Measurements from ENCODE around the gene DIP2A.

DIP2A gene

DNA sequence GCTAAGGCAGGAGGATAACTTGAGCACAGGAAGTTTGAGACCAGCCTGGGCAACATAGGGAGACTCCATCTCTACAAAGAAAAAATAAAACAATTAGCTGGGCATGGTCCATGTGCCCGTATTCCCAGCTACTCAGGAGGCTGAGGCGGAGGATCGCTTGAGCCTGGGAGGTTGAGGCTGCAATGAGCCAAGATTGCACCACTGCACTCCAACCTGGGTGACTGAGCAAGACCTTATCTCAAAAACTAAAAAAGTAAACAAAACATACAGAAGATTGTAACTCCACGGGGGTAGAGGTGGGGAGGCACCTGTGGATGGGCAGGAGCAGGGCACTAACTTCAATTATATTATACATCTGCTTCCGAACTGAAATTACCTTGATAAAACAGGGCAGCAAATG, 141.6 kb downstream of the DIP2A start:
- no peak for DNase-seq

GRCh38 chr21:46600978-46601377, 142.3 kb downstream of the DIP2A start:
- no peak for DNase-seq

- DNase-seq = no peak
These were observed 144.5 kb downstream of the DIP2A start for GRCh38 chr21:46603228-46603627.

DNA sequence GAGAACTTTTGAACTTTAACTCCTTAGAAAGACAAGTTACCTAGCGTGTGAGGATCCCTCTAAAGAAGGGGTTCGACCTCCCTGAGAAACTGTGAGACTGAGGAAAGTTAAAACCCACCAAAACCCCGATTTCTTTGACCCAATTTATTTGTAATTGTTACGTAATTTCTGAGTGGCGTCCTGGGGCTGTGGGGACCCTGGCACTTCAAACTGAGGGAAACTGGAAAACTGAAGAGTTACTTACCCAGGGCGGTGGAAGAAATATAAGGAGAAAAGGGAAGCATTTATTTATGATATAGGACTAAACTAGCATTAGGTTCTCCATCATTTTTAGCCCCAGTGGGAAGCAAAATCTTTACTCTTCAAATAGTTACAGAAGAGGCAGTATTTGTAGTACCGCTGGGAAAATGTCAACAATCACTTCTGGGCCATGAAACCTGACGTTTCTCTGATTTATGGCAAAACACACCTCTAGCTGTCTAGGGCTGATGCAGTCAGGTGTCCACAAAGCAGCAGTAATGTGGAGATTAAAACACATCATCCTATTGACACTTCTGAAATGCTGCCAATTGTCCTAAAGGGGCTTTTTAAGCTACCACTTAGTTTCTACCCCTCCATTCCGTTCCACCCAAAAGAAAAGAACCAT, 145.8 kb downstream of the DIP2A start:
- DNase-seq = no peak

- peak; percentile 40 for DNase-seq
These were observed 146.5 kb downstream of the DIP2A start, which contains the start of gene S100B for GRCh38 chr21:46604975-46605766. Gene S100B (minus strand): TSS chr21:46605082. CDS start chr21:46602415, 2,667 bp downstream.

- DNase-seq = peak; percentile 76
These were observed 147.2 kb downstream of the DIP2A start for GRCh38 chr21:46605767-46606426.

DNA sequence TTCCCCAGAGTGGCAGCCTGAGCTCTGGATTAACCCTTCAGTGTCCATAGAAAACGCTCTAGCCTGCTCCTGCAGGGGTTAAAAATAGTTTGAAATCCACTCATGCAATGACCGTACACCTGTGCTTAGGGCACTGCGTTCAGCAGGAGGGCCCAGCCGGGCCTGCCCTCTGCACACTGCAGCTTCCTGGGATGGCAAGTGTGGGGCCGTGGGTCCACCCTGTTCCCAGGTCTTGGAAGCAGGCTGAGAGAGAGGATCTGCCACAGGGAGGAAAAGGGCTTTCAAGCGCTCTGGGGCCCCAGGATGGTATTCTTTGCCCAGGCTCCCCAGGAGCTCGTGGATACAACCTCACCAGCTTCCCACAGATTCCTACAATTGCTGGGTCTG, 147.7 kb downstream of the DIP2A start:
- no peak for DNase-seq

GRCh38 chr21:46607636-46608035, 148.9 kb downstream of the DIP2A start:
- DNase-seq = peak; percentile 44

- no peak for DNase-seq
These were observed 150.0 kb downstream of the DIP2A start for GRCh38 chr21:46608672-46609111.

GRCh38 chr21:46610018-46610701, 151.5 kb downstream of the DIP2A start:
- no peak for DNase-seq

GRCh38 chr21:46613391-46613790, 154.7 kb downstream of the DIP2A start:
- no peak for DNase-seq

GRCh38 chr21:46616050-46616449, 157.4 kb downstream of the DIP2A start:
- no peak for DNase-seq

- no peak for DNase-seq
These were observed 158.0 kb downstream of the DIP2A start for GRCh38 chr21:46616656-46617055.

DNA sequence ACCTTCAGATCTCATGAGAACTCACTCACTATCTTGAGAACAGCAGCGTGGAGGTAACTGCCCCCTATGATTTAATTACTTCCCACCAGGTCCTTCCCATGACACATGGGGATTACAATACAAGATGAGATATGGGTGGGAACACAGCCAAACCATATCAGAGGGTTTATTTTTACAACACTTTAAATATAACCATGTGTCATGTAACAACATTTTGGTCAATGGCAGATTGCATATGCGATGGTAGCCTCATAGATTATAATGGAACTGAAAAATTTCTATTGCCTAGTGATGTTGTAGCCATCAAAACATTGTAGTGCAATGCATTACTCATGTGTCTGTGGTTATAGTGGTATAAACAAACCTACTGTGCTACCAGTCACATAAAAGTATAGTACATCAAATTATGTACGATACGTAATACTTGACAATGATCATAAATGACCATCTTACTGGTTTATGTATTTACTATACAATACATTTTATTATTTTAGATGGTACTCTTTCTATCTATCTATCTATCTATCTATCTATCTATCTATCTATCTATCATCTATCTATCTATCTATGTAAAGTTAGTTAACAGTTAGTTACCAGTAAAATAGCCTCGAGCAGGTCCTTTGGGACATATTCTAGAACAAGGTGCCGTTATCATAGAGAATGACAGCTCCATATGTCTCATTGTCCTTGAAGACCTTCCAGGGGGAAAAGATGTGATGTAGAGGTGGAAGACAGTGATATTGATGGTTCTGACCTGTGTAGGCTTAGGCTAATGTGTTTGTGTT, 158.8 kb downstream of the DIP2A start:
- DNase-seq = peak; percentile 19

DNA sequence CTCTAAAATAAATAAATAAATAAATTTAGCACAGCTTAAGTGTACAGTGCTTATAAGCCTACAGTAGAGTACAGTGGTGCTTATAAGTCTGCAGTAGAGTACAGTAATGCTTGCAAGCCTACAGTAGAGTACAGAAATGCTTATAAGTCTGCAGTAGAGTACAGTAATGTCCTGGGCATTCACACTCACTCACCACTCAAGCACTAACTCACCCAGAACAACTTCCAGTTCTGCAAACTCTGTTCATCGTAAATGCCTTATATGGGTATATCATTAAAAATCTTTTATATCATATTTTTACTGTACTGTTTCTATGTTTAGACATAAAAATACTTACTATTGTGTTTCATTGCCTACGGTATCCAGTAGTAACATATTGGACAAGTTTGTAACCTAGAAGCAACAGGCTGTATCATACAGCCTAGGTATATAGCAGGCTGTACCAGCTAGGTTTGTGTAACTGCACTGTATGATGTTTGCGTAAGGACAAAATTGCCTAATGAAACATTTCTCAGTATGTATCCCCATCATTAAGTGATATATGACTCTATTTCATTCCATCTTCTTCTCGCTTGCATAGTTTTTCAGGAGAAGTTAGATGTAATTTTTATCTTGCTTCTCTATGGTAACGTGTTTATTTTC, 160.2 kb downstream of the DIP2A start:
- peak; percentile 31 for DNase-seq

All from inflammatory macrophage treated with lipopolysaccharide for 4 hours (primary cell).